Gastroesophageal sphincter (tissue), 4 donors: Measurements from ENCODE around the gene TSPAN9. TPM values are rescaled to one million over a fixed set of nuclear protein-coding genes. Genes with fewer than 3 reads are reported as not detected.

Source experiments
- ATAC-seq: fragments of 150-250 bp; one replicate; pipeline ENCODE4 v1.9.1; 2016; ENCODE audit warnings: mild to moderate bottlenecking, moderate library complexity
- H3K27ac ChIP-seq, 4 donors: fragments of 200-600 bp; sonication (generic) in 3 of 4; 1 replicate in 3 of 4; 2 replicates in 1 of 4; pipeline ENCODE4 v1.5.1; 2016 to 2019
- H3K27me3 ChIP-seq: fragments of 200-600 bp; sonication (generic); one replicate; pipeline ENCODE4 v1.5.1; 2019
- H3K36me3 ChIP-seq, 2 donors: fragments of 200-600 bp; sonication (generic); one replicate each; pipeline ENCODE4 v1.5.1; 2019; ENCODE audit warnings: control low read depth in 1 of 2
- H3K4me1 ChIP-seq, 3 donors: fragments of 200-600 bp; sonication (generic); 1 replicate in 2 of 3; 2 replicates in 1 of 3; pipeline ENCODE4 v1.5.1; 2016 to 2019; ENCODE audit warnings: control low read depth in 2 of 3
- H3K4me3 ChIP-seq, 2 donors: fragments of 200-600 bp; sonication (generic); one replicate each; pipeline ENCODE4 v1.5.1; 2019; ENCODE audit warnings: mild to moderate bottlenecking in 1 of 2, moderate library complexity in 1 of 2
- H3K9me3 ChIP-seq, 3 donors: fragments of 200-600 bp; sonication (generic); one replicate each; pipeline ENCODE4 v1.5.1; 2017 to 2019; ENCODE audit warnings: control low read depth in 2 of 3
- EP300 ChIP-seq: sonication (generic); formaldehyde crosslinking; IDR thresholded peaks from one replicate; pipeline ENCODE4 v1.6.1; 2017; ENCODE audit warnings: antibody characterized with exemption, mild to moderate bottlenecking
- POLR2A ChIP-seq, 2 donors: fragments of 450-650 bp; IDR thresholded peaks; one replicate each; pipeline ENCODE4 v1.6.1; 2017; ENCODE audit warnings: antibody characterized with exemption in 2 of 2, mild to moderate bottlenecking in 2 of 2, moderate library complexity in 1 of 2
- POLR2AphosphoS5 ChIP-seq: sonication (generic); formaldehyde crosslinking; IDR thresholded peaks from one replicate; pipeline ENCODE4 v1.6.1; 2017; ENCODE audit warnings: antibody characterized with exemption
- WGBS, 2 donors: methylation state at CpG; one replicate each; pipeline ENCODE4 v1.1.5; 2018; ENCODE audit warnings: low coverage in 1 of 2; 5-methylcytosine and 5-hydroxymethylcytosine counted together
- total RNA-seq, 4 donors: library from RNA; depleted of rRNA; stranded (reverse); fragments of >200 nt; gene quantifications; one replicate each; pipeline ENCODE4 v1.1.0, GENCODE V29; 2016
- TF ChIP-seq, protein P1 (sequence below), 4 experiments: fragments of 200-600 bp in 2 of 4; fragments of 450-650 bp in 2 of 4; sonication (generic) in 1 of 4; IDR thresholded peaks; one replicate each; pipeline ENCODE4 v1.5.1; 2017 to 2019; ENCODE audit warnings: antibody characterized with exemption in 4 of 4, mild to moderate bottlenecking in 2 of 4, moderate library complexity in 2 of 4

The TSPAN9 gene
- total RNA-seq, 4 donors from 2014 or later, result 19.5 to 30.2 (median 26.0) TPM

GRCh38 chr12:3042826-3043225, 34.4 kb upstream of the TSPAN9 start:
- TF ChIP-seq EP300 (no peak), POLR2AphosphoS5 (no peak), POLR2A (IDR thresholded peaks at IDR 0.05) (no peak)
- TF ChIP-seq, protein P1, sequence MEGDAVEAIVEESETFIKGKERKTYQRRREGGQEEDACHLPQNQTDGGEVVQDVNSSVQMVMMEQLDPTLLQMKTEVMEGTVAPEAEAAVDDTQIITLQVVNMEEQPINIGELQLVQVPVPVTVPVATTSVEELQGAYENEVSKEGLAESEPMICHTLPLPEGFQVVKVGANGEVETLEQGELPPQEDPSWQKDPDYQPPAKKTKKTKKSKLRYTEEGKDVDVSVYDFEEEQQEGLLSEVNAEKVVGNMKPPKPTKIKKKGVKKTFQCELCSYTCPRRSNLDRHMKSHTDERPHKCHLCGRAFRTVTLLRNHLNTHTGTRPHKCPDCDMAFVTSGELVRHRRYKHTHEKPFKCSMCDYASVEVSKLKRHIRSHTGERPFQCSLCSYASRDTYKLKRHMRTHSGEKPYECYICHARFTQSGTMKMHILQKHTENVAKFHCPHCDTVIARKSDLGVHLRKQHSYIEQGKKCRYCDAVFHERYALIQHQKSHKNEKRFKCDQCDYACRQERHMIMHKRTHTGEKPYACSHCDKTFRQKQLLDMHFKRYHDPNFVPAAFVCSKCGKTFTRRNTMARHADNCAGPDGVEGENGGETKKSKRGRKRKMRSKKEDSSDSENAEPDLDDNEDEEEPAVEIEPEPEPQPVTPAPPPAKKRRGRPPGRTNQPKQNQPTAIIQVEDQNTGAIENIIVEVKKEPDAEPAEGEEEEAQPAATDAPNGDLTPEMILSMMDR (IDR thresholded peaks at IDR 0.05), result no peak
- no peak overlapping the region for H3K27ac ChIP-seq
- no peak overlapping the region for H3K4me3 ChIP-seq
- ATAC-seq, result no peak
- 100% methylated on average over 1 of the region's 4 CpGs; no CpG with 5 or more reads in 1 of the 2 donors for WGBS, 2 donors
- peaks cover 6% of the 10 kb centered on the region for H3K27me3 ChIP-seq
- peaks cover 0 to 30% of the 10 kb centered on the region in 2 donors for H3K36me3 ChIP-seq
- no peaks in the 10 kb centered on the region for H3K9me3 ChIP-seq
- no peaks in the 10 kb centered on the region for H3K4me1 ChIP-seq

DNA sequence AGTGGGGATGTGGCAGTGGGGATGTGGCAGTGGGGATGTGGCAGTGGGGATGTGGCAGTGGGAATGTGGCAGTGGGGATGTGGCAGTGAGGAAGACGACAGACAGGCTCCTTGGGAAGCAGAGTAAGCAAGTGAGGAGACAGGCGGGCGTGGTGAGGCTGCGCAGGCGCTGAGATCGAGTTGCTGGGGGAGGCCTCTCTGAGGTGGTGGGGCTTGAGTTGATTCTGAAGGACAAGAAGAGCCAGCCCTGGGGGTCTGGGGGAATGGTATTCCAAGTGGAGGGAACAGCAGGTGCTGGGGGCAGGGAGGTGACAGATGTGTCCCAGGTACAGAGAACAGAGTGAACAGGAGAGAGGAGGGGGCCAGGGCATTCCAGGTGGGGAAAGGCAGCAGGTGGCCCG, 33.8 kb upstream of the TSPAN9 start:
- WGBS, 2 donors, result 91 to 100% methylated on average over 1 to 7 of the region's 7 CpGs
- Histone ChIP-seq H3K4me1 (no peaks in the 10 kb centered on the region), H3K36me3 (peaks cover 0 to 24% of the 10 kb centered on the region in 2 donors), H3K9me3 (no peaks in the 10 kb centered on the region), H3K4me3 (no peak overlapping the region), H3K27ac (no peak overlapping the region), H3K27me3 (peaks cover 6% of the 10 kb centered on the region)
- TF ChIP-seq EP300, result no peak
- TF ChIP-seq, protein P1 (IDR thresholded peaks at IDR 0.05), result no peak
- TF ChIP-seq POLR2AphosphoS5, result no peak
- no peak for TF ChIP-seq POLR2A (IDR thresholded peaks at IDR 0.05)
- no peak for ATAC-seq

DNA sequence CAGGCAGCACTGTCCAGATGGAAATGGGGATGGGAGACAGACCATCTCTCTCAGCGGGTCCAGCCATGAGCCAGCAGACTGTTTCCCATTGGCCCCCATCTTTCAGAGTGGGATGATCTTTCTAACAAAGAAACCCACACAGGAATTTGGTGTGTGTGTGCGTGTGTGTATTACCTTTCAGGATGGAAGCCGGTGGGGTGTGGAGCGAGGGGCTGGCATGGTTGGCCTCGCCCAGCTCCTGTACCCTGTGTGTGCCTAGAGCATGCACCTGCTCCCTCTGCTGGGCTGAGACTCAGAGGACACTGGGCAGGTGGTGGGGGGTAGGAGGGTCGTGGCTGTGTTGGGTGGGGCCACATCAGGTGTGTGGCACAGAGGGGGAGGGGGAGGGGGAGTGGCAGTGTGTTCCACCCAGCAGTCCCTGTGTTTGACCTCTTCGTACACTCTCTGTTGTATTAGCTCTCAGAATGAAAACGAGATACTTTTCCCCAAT, 33.0 kb upstream of the TSPAN9 start:
- H3K4me3 ChIP-seq, result no peak overlapping the region
- H3K27me3 ChIP-seq, result peaks cover 6% of the 10 kb centered on the region
- TF ChIP-seq POLR2A (IDR thresholded peaks at IDR 0.05), result no peak
- TF ChIP-seq EP300, result no peak
- no peak for TF ChIP-seq POLR2AphosphoS5
- TF ChIP-seq, protein P1 (IDR thresholded peaks at IDR 0.05), result no peak
- H3K36me3 ChIP-seq, result peaks cover 0 to 16% of the 10 kb centered on the region in 2 donors
- H3K9me3 ChIP-seq, result no peaks in the 10 kb centered on the region
- no peak overlapping the region for H3K27ac ChIP-seq
- 40 to 75% methylated on average over 1 to 2 of the region's 8 CpGs for WGBS, 2 donors
- H3K4me1 ChIP-seq, result no peaks in the 10 kb centered on the region
- no peak for ATAC-seq

- Histone ChIP-seq H3K4me1 (no peaks in the 10 kb centered on the region), H3K9me3 (no peaks in the 10 kb centered on the region), H3K27ac (no peak overlapping the region), H3K36me3 (peaks cover 0 to 6% of the 10 kb centered on the region in 2 donors), H3K27me3 (peaks cover 6% of the 10 kb centered on the region), H3K4me3 (no peak overlapping the region)
- no peak for TF ChIP-seq POLR2AphosphoS5
- TF ChIP-seq, protein P1 (IDR thresholded peaks at IDR 0.05), result no peak
- no peak for TF ChIP-seq EP300
- no peak for TF ChIP-seq POLR2A (IDR thresholded peaks at IDR 0.05)
- 89 to 94% methylated on average over 2 to 3 of the region's 5 CpGs for WGBS, 2 donors
- ATAC-seq, result no peak
Observed at GRCh38 chr12:3045494-3045893, 31.7 kb upstream of the TSPAN9 start.

GRCh38 chr12:3045989-3046388, 31.2 kb upstream of the TSPAN9 start:
- Histone ChIP-seq H3K36me3 (peaks cover 0 to 1% of the 10 kb centered on the region in 2 donors), H3K27me3 (peaks cover 6% of the 10 kb centered on the region), H3K27ac (no peak overlapping the region), H3K4me3 (no peak overlapping the region), H3K4me1 (no peaks in the 10 kb centered on the region), H3K9me3 (no peaks in the 10 kb centered on the region)
- no peak for ATAC-seq
- TF ChIP-seq POLR2A (IDR thresholded peaks at IDR 0.05) (no peak), EP300 (no peak)
- TF ChIP-seq, protein P1 (IDR thresholded peaks at IDR 0.05), result no peak
- no CpG with 5 or more reads among the region's 7 CpGs for WGBS, 2 donors
